GM19099 (cell line): ENCODE measurements around the gene PRSS12.

ENCODE experiments used
- POLR2A ChIP-seq: IDR thresholded peaks from 3 replicates; pipeline ENCODE4 v1.6.1; 2011; ENCODE audit warnings: low read depth; ENCODE audit not compliant: insufficient read length; ENCODE audit errors: extremely low read depth

The PRSS12 gene

DNA sequence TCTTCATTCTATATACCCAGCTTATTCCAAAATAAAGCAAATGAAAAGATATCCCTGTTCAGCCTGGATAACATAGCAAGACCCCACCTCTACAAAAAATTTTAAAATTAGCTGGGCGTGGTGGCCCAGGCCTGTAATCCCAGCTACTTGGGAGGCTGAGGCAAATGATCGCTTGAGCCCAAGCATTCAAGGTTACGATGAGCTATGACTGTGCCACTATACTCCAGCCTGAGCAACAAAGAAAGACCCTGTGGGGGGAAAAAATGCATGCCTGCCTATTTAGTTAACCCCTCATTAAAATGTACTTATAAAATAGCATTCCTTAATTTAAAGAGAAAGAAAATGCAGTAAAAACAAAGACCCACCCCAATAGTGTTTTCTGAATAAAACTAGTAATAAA, 9.3 kb downstream of the PRSS12 start:
- no peak for TF ChIP-seq POLR2A

DNA sequence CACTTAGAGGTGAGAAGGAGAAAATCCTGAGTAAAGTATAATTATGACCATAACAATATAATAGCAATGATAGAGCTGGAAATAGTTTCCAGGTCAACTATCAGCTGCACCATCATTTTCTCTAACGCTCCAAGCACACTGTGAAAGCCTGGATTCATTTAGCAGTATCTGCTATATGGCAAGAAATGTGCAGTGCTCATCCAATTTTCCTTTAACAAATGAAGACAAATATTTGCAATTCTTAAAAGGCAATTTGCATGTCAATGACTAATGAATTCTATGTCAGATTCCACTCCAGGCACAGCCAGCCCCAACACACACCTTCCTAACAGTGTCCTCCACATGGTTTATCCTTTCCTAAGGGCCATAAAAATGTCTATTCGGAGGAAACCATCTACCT, 12.7 kb downstream of the PRSS12 start:
- TF ChIP-seq POLR2A: no peak

DNA sequence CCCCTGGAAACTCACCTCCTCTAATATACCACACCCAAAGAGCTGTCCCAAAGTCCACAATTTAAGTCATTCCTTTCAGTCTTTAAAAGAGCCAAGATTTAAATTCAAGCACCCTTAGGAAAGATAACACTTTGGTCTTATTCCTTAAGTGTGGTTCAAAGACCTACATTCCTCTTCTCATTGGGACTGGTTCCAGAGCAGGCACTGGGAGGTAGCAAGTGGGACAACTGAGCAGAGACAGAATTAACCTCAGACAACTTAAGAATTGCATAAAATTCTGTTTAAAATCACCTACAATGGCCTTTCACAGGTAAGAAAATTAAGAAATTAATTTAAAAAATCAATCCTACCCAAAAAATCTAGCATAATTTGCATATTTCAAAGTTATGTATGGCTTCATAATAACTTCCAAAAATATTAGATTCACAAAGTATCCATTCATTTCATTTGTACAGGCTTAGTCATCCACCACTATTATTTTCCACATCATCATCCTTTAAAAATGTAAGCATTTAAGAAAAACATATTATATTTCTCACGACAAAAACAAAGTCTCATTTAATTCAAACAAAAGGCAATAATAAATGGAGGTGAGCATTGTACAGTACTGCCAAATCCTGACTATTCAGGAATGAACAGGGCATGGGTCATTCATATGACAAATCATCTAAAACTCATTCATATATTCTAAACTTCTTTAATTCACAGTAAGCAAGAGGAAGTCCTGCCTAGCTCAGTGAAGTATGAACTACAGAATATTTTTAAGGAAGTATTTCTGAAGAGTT, 13.6 kb downstream of the PRSS12 start:
- TF ChIP-seq POLR2A: no peak

DNA sequence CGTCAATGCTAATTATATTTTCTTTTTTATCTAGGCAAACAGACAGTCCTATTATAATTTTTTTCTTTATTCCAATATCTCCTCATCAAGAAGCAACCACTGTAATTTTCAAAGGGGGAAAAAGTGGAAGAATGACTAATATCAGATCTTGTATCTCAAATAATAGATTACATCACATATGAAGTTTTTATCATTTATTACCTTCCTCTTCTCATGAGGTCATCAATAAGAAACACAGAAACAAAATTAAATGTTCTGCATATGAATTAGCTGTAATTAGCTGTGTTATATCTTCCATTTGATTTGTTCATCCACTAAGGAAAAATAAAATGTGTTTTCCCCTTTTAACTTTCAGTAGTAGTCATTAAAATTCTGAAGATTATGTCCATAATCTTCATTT, 14.3 kb downstream of the PRSS12 start:
- no peak for TF ChIP-seq POLR2A

DNA sequence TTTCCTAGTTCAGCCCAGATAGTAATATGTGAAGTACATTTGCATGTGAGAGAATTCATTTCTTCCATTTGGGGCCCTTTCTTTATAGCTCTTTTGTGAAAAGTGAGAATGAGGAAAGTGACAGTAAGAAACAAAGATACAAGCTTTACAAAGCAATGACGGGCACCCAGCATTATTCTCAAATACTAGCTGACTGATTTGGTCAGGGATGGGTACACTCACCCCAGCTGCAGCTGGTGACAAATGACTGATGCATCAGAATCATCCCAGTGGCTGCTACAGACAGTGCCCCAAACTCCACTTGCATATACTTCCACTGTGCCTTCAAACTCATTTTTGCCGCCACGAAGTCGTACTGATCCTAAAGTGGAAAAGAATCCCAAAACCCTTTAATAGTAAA, 14.8 kb downstream of the PRSS12 start:
- no peak for TF ChIP-seq POLR2A

DNA sequence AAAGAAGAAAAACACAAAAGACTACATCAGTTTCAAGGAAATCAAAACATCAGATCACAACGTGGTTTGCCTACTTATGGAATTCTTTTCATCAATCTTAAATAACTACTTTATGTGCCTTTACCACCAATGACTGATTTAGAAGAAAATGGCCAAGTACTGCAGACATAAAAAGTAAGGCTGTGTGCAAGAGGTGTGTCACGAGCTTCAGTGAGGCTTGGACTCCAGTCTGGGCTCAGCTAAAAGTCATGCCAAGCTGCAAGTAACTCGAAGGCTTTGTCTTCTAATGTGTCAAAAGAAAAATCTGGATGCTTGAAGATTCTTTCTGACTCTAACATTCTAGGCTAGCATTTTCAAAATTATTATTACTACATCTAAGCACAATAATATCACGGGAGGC, 17.0 kb downstream of the PRSS12 start:
- TF ChIP-seq POLR2A: no peak

DNA sequence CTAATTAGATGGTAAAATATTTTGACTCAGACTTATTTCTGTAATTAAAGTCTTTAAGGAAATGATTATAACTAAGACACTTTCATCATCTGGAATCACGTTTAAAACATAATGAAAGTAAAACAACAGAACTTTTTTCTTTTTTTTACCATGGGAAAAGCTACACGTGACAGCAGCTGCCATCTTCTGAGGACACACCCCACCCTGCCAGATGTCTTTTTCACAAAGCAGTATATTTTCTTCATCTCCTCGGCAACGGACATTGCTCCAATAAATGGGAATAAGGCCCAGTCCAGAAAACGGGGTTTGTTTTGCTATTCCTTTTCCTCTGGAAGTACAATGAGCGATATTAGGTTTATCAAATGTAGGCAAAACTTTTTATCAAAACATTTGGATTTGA, 17.5 kb downstream of the PRSS12 start:
- TF ChIP-seq POLR2A: no peak

DNA sequence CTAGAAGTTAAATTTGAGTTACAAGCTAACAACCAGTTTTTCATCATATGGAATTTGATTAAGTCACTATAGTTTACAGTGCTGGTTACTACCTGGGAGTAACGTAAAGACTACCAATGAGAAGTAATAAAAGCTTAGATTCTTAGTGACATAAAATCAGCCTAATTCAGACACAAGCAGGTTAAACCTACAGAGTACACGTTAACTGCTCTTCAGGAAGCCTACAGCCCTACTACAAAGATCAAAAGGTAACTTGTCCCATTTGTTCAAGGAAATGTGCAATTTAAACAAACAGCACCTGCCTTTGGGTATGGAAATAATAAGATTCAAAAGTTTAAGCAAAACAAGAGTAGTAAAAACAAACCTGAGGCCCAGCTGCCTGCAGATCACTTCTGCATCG, 21.5 kb downstream of the PRSS12 start:
- TF ChIP-seq POLR2A: no peak

DNA sequence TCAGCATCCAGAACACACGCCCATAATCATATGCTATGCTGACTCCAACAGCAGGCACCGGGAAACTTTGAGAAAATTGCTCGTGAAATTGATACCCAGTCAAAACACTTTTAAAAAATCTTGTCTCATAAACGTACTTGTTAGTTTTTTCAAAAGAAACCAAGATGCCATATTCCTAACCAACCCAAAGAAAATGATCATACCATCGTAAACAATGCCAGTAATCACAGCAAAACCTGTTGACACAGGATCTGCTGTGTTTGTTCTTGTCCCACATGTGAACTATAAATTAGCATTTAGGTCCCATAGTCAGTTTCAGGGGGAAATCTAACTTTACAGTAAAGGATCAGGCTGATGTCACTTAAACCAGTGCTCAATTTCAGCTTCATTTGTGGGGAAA, 23.0 kb downstream of the PRSS12 start:
- TF ChIP-seq POLR2A: no peak

DNA sequence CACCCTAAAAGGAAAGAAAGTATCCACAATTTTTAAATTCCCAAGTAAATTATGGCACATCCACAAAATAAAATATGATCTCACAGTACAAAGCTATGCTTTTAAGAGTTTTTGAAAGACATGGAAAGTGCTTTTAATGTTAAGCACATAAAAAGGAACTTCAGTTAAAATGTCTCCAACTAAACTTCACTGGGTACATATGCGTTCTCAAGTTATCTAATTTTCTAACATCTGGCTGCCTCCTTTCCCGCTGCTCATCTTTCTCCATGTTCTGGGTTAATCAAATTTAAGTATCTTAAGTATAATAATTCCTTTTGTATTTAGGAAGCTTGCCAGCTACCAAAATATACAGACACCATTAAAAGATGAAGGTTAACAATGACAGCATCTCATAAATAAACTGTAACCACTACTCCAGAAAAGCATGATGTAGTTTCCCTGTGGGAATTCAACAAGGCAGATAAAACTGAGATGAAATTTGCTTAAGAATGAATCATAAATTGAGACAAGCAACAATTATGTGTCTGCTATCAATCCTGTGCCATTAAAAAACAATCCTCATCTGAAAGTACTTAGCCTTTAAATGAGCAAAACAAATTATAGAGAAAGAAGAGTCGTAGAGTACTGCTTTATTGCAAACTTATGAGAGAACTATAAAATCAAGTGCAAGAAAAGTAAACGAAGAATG, 25.1 kb downstream of the PRSS12 start:
- no peak for TF ChIP-seq POLR2A

DNA sequence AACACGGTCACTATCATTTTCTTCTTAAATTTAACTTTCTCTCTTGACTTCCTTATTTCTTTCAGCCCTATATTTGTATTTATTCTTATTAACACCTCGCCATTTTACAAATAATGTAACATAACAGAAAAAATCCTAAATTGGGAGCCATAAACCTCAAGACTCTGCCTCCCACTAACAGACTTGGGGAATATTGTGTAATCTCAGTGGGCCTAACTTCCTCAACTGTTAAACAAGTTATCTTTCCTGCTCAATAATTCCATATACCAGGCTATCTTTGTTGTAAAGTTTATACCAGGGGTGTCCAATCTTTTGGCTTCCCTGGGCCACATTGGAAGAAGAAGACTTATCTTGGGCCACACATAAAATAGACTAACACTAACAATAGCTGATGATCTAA, 26.2 kb downstream of the PRSS12 start:
- no peak for TF ChIP-seq POLR2A

DNA sequence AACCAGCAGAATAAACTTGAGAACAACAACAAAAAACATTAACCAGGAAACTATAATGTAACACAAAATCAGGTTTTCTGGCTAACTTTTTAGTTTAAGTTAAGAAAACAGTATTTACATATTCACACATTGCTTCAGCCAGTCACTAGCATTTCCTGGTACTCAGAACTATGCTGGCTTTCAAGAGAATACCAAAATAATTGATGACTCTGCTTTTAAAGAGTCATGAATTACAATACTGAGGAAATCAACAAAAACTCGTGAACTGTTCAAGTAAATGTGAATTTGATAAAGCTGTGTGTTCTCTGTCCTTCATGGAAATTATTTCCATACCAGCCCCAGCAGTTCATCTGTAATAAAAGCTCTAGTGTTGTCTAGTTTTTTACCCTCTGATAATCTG, 27.4 kb downstream of the PRSS12 start:
- no peak for TF ChIP-seq POLR2A

DNA sequence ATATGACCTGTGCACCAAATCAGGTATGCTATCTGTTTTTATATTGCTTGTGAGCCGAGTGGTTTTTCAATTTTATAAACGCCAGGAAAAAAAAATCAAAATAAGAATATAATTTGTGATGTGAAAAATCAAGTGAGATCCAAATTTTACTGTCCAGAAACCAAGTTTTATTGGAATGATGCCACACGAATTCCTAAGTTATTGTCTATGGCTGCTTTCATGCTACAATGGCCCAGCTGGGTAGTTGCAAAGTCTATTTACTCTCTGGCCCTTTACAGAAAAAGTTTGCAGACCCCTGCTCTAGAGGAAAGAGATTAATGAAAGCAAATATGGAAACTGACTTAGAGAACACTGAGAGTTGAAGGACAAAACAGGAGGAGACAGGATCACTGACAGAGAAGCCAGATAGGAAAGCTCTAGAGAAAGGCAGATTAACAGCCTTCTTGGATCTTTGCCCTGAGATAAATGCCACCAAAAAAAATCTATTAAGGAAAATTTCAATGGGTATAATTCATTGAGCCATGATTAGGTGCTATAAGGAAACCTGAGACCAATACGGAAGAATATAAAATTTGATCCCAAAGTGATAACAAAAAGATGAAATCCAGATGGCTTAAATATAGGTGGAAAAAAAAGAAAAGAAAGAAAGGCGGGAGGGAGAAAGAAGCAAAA, 29.8 kb downstream of the PRSS12 start:
- no peak for TF ChIP-seq POLR2A

DNA sequence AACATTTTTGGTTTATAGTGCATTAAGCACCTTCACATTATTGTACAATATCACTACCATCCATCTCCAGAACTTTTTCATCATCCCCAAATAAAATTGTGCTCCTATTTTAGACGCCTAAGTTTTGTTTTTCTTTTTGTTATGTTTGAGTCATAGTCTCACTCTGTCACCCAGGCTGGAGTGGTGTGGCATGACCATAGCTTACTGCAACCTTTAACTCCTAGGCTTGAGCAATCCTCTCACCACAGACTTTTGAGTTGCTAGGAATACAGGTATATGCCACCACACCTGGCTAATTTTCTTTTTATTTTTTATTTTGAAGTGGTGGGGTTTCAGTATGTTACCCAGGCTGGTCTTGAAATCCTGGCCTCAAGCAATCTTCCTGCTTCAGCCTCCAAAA, 33.9 kb downstream of the PRSS12 start:
- TF ChIP-seq POLR2A: no peak

DNA sequence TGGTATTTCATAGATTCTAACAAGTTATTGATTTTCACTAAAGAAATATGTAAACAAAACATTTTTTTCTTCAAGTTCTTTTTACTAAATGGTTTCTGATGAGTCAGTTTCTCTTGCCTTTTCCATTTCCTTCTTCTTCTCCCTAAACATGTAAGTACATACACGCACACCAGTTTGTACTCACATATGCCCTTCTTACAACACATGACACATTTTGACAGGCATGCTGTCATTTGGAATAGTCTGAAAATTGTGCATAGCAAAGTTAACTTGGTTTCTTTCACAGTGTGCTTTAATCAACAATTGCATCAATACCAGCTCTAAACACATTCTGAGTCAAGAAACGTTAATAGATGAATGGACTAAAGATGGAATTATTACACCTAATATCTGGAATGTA, 35.1 kb downstream of the PRSS12 start:
- no peak for TF ChIP-seq POLR2A

DNA sequence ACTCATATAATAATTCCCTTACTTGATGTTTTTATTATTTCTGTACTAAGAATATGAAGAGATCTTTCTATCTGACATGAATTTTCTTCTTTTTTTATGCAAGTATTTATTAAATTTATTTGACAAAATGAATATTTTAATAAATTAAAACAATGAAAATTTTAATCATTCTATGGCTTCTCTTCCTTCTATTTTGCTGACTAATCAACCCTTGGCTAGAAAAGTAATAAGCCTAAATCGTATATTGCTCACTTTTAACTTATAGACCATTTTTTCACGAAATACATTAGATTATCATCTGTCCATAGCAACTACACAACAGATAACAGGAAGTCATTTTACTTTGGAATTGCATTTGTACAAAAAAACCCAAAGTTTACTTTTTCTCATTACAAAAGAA, 38.6 kb downstream of the PRSS12 start:
- no peak for TF ChIP-seq POLR2A
